ENCODE results near the gene OR1D5.
"Not testable (repeated sequence)": the region's sequence is repeated elsewhere in the genome, so short reads cannot be mapped to it uniquely, and the experiment has no call there.

GRCh38 chr17:3073850-3074249 lies 10.4 kb upstream of the OR1D5 start:
- TF ChIP-seq CTCF, POLR2A (IDR thresholded peaks at IDR 0.05): not testable (repeated sequence)
